Cerebellar nuclear complex (tissue), 1 donor: ENCODE results near the gene CDADC1.
A peak's percentile ranks its signal among the peaks of the same experiment; 100 is the strongest.

ENCODE experiments used
- DNase-seq, 2 experiments: peaks; one replicate each; lab custom pipeline; 2025; lab: John Stamatoyannopoulos, UW

CDADC1 gene

GRCh38 chr13:49295244-49295643 is 47.5 kb downstream of the CDADC1 start:
- DNase-seq = no peak

- no peak for DNase-seq
These were observed 48.9 kb downstream of the CDADC1 start for GRCh38 chr13:49296659-49297058.

- DNase-seq = no peak
These were observed 49.6 kb downstream of the CDADC1 start for GRCh38 chr13:49297338-49297737.

GRCh38 chr13:49298416-49298815 is 50.7 kb downstream of the CDADC1 start:
- DNase-seq = no peak

- DNase-seq = no peak
These were observed 51.3 kb downstream of the CDADC1 start for GRCh38 chr13:49298903-49299605.

GRCh38 chr13:49300276-49300675 is 52.6 kb downstream of the CDADC1 start:
- DNase-seq = no peak

GRCh38 chr13:49300739-49301589 is 53.2 kb downstream of the CDADC1 start:
- DNase-seq = peak in 1 of 2 experiments; percentile 20

- no peak for DNase-seq
These were observed 54.5 kb downstream of the CDADC1 start for GRCh38 chr13:49302222-49302621.

GRCh38 chr13:49302817-49303216 is 55.1 kb downstream of the CDADC1 start:
- no peak for DNase-seq

- no peak for DNase-seq
These were observed 56.0 kb downstream of the CDADC1 start for GRCh38 chr13:49303533-49304252.

- no peak for DNase-seq
These were observed 56.6 kb downstream of the CDADC1 start for GRCh38 chr13:49304356-49304755.

GRCh38 chr13:49304763-49305700 is 57.3 kb downstream of the CDADC1 start:
- DNase-seq = no peak

- no peak for DNase-seq
These were observed 58.2 kb downstream of the CDADC1 start for GRCh38 chr13:49305792-49306425.

- DNase-seq = no peak
These were observed 59.6 kb downstream of the CDADC1 start for GRCh38 chr13:49307365-49307764.

GRCh38 chr13:49308097-49308875 is 60.6 kb downstream of the CDADC1 start:
- DNase-seq = no peak

- no peak for DNase-seq
These were observed 61.2 kb downstream of the CDADC1 start for GRCh38 chr13:49308921-49309408.

GRCh38 chr13:49310251-49310650 is 62.5 kb downstream of the CDADC1 start:
- no peak for DNase-seq

- no peak for DNase-seq
These were observed 64.1 kb downstream of the CDADC1 start for GRCh38 chr13:49311816-49312215.

GRCh38 chr13:49314344-49314882 is 66.7 kb downstream of the CDADC1 start:
- no peak for DNase-seq
